ENCODE results near the gene CA12. TPM values are rescaled to one million over a fixed set of nuclear protein-coding genes. Genes with fewer than 3 reads are reported as not detected.

CA12 gene
- total RNA-seq: 60.4 and 195 TPM in 2 replicates

GRCh38 chr15:63381301-63382204 is at the start of gene CA12:
Gene CA12 (minus strand): TSS chr15:63381846. CDS start chr15:63381720, 126 bp downstream.

DNA sequence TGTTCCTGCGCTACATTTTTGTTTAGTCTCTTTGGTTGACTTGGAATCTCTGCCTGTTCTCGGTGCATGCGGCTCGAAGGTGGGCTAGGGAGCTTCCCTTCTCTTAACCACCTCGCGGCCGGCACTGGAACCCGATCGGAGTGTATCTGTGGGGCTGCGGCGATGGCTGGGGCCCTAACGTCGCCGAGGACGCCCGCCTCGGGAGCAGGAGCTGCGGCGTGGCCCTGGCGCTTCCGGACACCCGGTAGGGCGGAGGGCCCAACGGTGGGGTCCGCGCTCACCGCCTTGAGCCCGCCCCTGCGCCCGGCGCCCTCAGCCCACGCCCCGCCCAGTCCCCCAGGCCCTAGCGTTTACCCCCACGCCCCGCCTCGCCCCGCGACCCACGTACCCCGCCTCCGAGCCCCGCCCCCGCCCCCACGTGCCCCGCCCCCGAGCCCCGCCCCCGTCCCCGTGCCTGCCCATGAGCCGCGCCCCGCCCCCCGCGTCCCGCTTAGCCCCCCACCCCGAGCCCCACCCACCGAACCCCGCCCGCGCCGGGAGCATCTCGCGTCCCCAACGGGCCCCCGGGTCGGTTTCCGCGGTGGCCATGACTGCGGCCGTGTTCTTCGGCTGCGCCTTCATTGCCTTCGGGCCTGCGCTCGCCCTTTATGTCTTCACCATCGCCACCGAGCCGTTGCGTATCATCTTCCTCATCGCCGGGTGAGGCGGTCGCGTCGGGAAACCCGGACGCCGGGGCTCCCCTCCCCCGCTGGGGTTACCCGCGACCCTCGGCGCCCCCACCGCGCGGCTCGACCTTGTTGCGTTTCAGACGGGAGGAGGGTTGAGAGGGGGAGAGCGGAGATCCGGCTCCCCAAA is 104.4 kb downstream of the CA12 start, which contains the start of gene APH1B:
Gene APH1B (plus strand): TSS at position 568 of the 855 bp plus-strand sequence. CDS start 19 bp downstream, at position 587.

Other genes with a start within 250 kb of the CA12 start
- 372 and 463 TPM in 2 replicates for gene RPS27L, start 224.4 kb downstream of the CA12 start, total RNA-seq
- 76.5 and 184 TPM in 2 replicates for gene RAB8B, start 192.2 kb downstream of the CA12 start, total RNA-seq
- gene APH1B, start 104.2 kb downstream of the CA12 start, total RNA-seq: 11.7 and 22.6 TPM in 2 replicates
- 33.8 and 36.4 TPM in 2 replicates for gene USP3, start 122.7 kb upstream of the CA12 start, total RNA-seq
- 0.58 and 2.0 TPM in 2 replicates for gene FBXL22, start 215.5 kb upstream of the CA12 start, total RNA-seq

All from regular cardiac myocyte (primary cell).